ENCODE measurements around the gene EIF2A. TPM values are rescaled to one million over a fixed set of nuclear protein-coding genes. Genes with fewer than 3 reads are reported as not detected.

Gene EIF2A
- total RNA-seq, 1 experiment from 2014 or later, result 74.1 TPM

- Histone ChIP-seq H2BK120ac (ENCODE audit: low read depth, low read length, poor library complexity, severe bottlenecking) (no peak overlapping the region), H3K9ac (ENCODE audit: extremely low read depth, insufficient read length, low read length) (peak overlapping the region; percentile 97), H3K4me1 (ENCODE audit: insufficient read depth, low read length) (peaks cover 10% of the 10 kb centered on the region), H2BK12ac (ENCODE audit: insufficient read length, low read depth, low read length) (no peak overlapping the region), H3K27ac (ENCODE audit: insufficient read length, low read depth, low read length) (peak overlapping the region; percentile 67), H3K27me3 (ENCODE audit: insufficient read depth, low read length) (no peaks in the 10 kb centered on the region), H4K20me1 (ENCODE audit: control insufficient read depth, insufficient read depth, insufficient read length) (no peaks in the 10 kb centered on the region), H3K4ac (ENCODE audit: low read depth, low read length) (no peak overlapping the region; the same call in 1 of the 2 replicates), H3K4me2 (ENCODE audit: insufficient read depth, insufficient read length, low read length) (peak overlapping the region; percentile 97), H3K23ac (ENCODE audit: insufficient read length, low read depth, low read length) (no peak overlapping the region), H3K23me2 (ENCODE audit: insufficient read length, low read depth, low read length, poor library complexity, severe bottlenecking) (peaks cover 6% of the 10 kb centered on the region), H3K56ac (ENCODE audit: insufficient read length, low read depth, low read length) (peak overlapping the region; percentile 59), H4K8ac (replicated peaks; ENCODE audit: insufficient read length, low read depth, low read length) (no peak overlapping the region), H3K79me2 (ENCODE audit: insufficient read depth, low read length) (peaks cover 17% of the 10 kb centered on the region; the same call in 1 of the 2 replicates), H4K5ac (ENCODE audit: insufficient read length, low read depth, low read length) (peak overlapping the region; percentile 65), H4K91ac (ENCODE audit: insufficient read length, low read depth, low read length) (no peak overlapping the region), H3T11ph (ENCODE audit: low read length) (no peak overlapping the region), H3K18ac (ENCODE audit: insufficient read length, low read depth, low read length) (peak overlapping the region; percentile 95), H3K14ac (ENCODE audit: insufficient read depth, low read length) (peak overlapping the region; percentile 91; the same call in 1 of the 2 replicates), H2AFZ (ENCODE audit: low read length) (no peak overlapping the region), H2BK15ac (ENCODE audit: low read depth, low read length) (no peak overlapping the region), H2AK5ac (ENCODE audit: insufficient read length, low read length) (no peak overlapping the region), H2BK20ac (ENCODE audit: low read depth, low read length, poor library complexity, severe bottlenecking) (peak overlapping the region; percentile 79), H2BK5ac (ENCODE audit: insufficient read length, low read length) (no peak overlapping the region), H3K79me1 (ENCODE audit: insufficient read depth, low read depth, low read length, poor library complexity, severe bottlenecking) (peaks cover 4% of the 10 kb centered on the region), H3K9me3 (ENCODE audit: control insufficient read depth, low read depth, low read length) (no peaks in the 10 kb centered on the region)
- Mint-ChIP-seq H3K36me3 (ENCODE audit: insufficient read depth in 1 of 3, low read depth in 3 of 3) (peaks cover 6 to 17% (median 16%) of the 10 kb centered on the region in 3 experiments), H3K27me3 (ENCODE audit: low read depth) (no peaks in the 10 kb centered on the region), H3K4me3 (peak overlapping the region; percentile 93 to 96), H3K27ac (peak overlapping the region; percentile 97 to 99 (median 98)), H3K9me3 (no peaks in the 10 kb centered on the region), H3K4me1 (peaks cover 56 to 68% of the 10 kb centered on the region in 2 experiments)
- DNase-seq, result no peak
- WGBS (ENCODE audit: extremely low coverage, insufficient read length, low lambda C conversion rate), result no CpG with 5 or more reads among the region's 6 CpGs
- no peak for TF ChIP-seq CTCF (conservative IDR thresholded peaks at IDR 0.05)
Observed at GRCh38 chr3:150602426-150603152, 56.0 kb downstream of the EIF2A start.

Data from H9 (cell line).